NB4 (cell line): ENCODE data around the gene TCP11L2.

Source experiments
- DNase-seq: peaks from one replicate; pipeline ENCODE4 v3.0.0; 2010; ENCODE audit warnings: low read depth
- H3K4me3 ChIP-seq: one replicate; pipeline ENCODE4 v1.5.1; 2011; ENCODE audit warnings: mild to moderate bottlenecking, low read depth, low read length, moderate library complexity
- CTCF ChIP-seq: IDR thresholded peaks from one replicate; pipeline ENCODE4 v1.5.1; 2012; ENCODE audit warnings: low read depth, low read length
- MAX ChIP-seq: IDR thresholded peaks from 2 replicates; pipeline ENCODE4 v1.6.1; 2011; ENCODE audit warnings: low read depth, low read length
- MYC ChIP-seq: IDR thresholded peaks from 2 replicates; pipeline ENCODE4 v1.6.1; 2011; ENCODE audit warnings: low read depth, low read length
- POLR2A ChIP-seq: IDR thresholded peaks from 2 replicates; pipeline ENCODE4 v1.6.1; 2011; ENCODE audit warnings: mild to moderate bottlenecking; ENCODE audit not compliant: insufficient read length; ENCODE audit errors: extremely low read depth

Gene TCP11L2

DNA sequence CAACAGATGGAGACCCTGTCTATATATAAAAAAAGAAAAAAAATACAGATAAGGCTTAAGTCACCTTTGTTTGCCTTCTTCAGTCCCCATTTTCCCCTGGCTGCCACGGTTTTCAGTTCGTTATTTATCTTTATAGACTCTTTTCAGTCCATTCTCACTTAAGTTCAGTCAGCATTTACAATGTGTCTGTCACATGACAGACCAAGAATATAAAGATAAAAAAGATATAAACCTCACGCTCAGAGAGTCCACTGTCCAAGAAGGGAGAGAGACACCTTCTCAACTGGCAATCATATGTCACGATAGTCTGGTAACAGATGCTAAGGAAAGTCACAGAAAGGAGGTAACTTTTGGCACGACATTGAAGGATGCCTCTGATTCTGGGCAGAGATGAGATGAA lies 41.6 kb downstream of the TCP11L2 start:
- TF ChIP-seq MAX: no peak
- no peak for TF ChIP-seq CTCF
- TF ChIP-seq POLR2A: no peak
- TF ChIP-seq MYC: no peak
- H3K4me3 ChIP-seq: no peak overlapping the region
- no peak for DNase-seq

DNA sequence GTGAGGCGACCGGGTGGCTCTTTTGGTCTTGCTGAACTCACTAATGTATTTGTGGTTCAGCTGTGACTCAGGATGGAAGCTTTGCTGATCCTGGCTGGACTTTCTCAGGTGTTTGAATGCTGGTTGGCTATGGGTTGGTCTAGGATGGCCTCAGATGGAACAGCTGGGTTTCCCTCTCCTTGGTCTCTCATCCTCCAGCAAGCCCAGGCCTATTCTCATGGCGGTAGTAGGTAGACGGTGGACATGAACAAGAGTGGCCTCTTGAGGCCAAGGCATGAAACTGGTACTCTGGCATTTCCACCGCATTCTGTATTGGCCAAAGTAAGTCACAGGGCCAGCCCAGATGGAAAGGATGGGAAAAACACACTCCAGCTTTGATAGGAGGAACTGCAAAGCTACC lies 43.2 kb downstream of the TCP11L2 start:
- DNase-seq: peak; percentile 62
- no peak overlapping the region for H3K4me3 ChIP-seq
- peak; percentile 68 for TF ChIP-seq CTCF
- TF ChIP-seq MYC: no peak

GRCh38 chr12:106348411-106348810 lies 45.9 kb downstream of the TCP11L2 start:
- no peak for DNase-seq
- TF ChIP-seq CTCF (no peak), POLR2A (no peak), MAX (no peak), MYC (no peak)
- no peak overlapping the region for H3K4me3 ChIP-seq

DNA sequence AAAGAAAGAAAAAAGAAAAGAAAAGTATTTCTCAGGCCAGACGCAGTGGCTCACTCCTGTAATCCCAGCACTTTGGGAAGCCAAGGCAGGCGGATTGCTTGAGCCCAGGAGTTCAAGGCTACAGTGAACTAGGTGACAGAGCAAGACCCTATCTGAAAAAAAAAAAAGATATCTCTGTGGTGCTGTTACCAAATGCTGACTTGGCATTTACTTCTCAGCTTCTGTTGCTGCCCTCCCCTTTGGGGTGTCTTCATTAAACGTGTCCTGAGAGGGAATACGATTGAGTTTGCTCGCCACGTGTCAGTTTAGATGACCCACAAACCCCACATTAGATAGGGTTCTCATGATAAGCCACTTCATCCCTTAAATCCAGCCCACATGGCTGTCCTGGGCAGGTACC lies 50.6 kb downstream of the TCP11L2 start:
- TF ChIP-seq POLR2A (no peak), MYC (no peak), MAX (no peak), CTCF (no peak)
- DNase-seq: no peak
- no peak overlapping the region for H3K4me3 ChIP-seq

DNA sequence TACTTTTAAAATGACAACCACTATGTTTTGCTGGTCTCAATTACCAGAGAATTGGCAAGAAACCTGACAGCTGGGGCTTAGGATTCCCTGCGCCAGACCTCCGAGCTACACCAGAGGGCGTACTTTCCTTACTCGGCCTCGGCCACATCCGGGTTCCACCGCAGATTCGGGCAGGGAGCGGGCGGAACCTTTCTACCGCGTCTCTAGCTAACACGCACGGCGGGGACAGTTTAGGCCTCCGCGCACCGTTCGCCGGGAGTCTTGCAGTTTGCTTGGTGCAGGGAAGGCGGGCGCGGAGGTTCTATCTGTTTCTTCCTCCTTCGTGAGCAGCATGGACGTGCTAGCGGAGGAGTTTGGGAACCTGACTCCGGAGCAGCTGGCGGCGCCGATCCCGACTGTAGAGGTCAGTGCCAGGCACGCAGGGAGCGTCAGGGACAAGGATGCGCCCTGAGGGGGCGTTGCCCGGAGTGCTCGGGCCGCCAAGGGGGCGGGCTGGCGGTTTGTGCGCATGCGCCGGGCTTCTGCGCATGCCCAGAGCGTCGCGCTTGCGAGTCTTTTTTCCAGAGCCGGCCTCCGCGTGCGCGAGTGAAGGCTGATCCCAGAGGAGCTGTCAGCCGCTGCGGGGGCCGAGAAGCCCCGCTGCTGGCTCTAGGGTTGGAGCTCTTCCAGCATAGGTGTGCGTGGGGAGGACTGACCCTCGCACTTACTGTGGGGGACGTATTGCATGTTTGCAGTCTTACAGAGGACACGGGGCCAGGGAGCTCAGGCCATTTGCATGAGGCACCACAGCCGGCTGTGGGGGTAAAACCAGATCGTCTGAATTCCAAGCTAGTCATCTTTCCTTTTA lies 55.2 kb downstream of the TCP11L2 start, which contains the start of gene POLR3B:
POLR3B (plus strand) TSS at position 200 of the 847 bp plus-strand sequence; CDS start at position 332, 132 bp downstream.
- DNase-seq: peak; percentile 98
- peak; percentile 94 for TF ChIP-seq CTCF
- peak; percentile 80 for TF ChIP-seq POLR2A
- peak; percentile 78 for TF ChIP-seq MYC
- peak; percentile 67 for TF ChIP-seq MAX
- H3K4me3 ChIP-seq: peak within 1 kb of the TSS; percentile 76
